B cell (primary cell): ENCODE measurements around the gene NRROS. TPM values are rescaled to one million over a fixed set of nuclear protein-coding genes. Genes with fewer than 3 reads are reported as not detected.

Source experiments
- ATAC-seq: fragments of 200-7000 bp; cut with Tn5 transposase; one replicate; pipeline ENCODE4 v1.10.0; 2021; ENCODE audit warnings: low read depth, mild to moderate bottlenecking, moderate number of reproducible peaks, moderate library complexity
- CTCF ChIA-PET: fragments of 350-600 bp; sonication (Branson Sonifier 250); formaldehyde crosslinking; loops from one replicate; lab custom pipeline; 2021; ENCODE audit warnings: antibody characterized with exemption, inconsistent platforms; lab: Charles Lee
- POLR2A ChIA-PET: fragments of 350-600 bp; sonication (Branson Sonifier 250); formaldehyde crosslinking; loops from one replicate; lab custom pipeline; 2021; ENCODE audit warnings: antibody characterized with exemption; lab: Charles Lee
- DNase-seq: peaks from one replicate; pipeline ENCODE4 v3.0.0; 2013
- H2AFZ ChIP-seq: 2 replicates; pipeline ENCODE4 v1.6.1; 2012; ENCODE audit warnings: mild to moderate bottlenecking, low read depth, low read length; ENCODE audit not compliant: insufficient read depth, poor library complexity, severe bottlenecking
- H3K27ac ChIP-seq, 2 donors: 1 replicate in 1 of 2; 2 replicates in 1 of 2; pipeline ENCODE4 v1.5.1; 2012 to 2013; ENCODE audit warnings: low read length in 2 of 2, mild to moderate bottlenecking in 2 of 2, moderate library complexity in 1 of 2
- H3K27me3 ChIP-seq, 4 experiments: fragments of 200-600 bp in 1 of 4; sonication (generic) in 1 of 4; replicated peaks in 1 of 4; 1 replicate in 2 of 4; 2 replicates in 2 of 4; pipeline versions ENCODE4 v1.6.1 to v1.7.0; 2013 to 2016; ENCODE audit warnings: low read length in 3 of 4, mild to moderate bottlenecking in 2 of 4, mixed read lengths in 1 of 4, moderate library complexity in 1 of 4; ENCODE audit not compliant: insufficient read depth in 4 of 4, control insufficient read depth in 3 of 4; ENCODE audit errors: control extremely low read depth in 1 of 4
- H3K36me3 ChIP-seq, 2 experiments: replicated peaks in 1 of 2; 1 replicate in 1 of 2; 2 replicates in 1 of 2; pipeline versions ENCODE4 v1.6.1 to v1.7.1; 2013; ENCODE audit warnings: low read length in 1 of 2; ENCODE audit not compliant: insufficient read depth in 2 of 2, control insufficient read depth in 1 of 2; ENCODE audit errors: control extremely low read depth in 1 of 2, extremely low read depth in 1 of 2
- H3K4me1 ChIP-seq, 2 donors: fragments of 200-600 bp in 1 of 2; sonication (generic) in 1 of 2; 1 replicate in 1 of 2; 2 replicates in 1 of 2; pipeline versions ENCODE4 v1.5.1 to v1.6.1; 2013 to 2017; ENCODE audit warnings: low read length in 2 of 2; ENCODE audit not compliant: control insufficient read depth in 2 of 2, insufficient read depth in 2 of 2
- H3K4me2 ChIP-seq: replicated peaks from 2 replicates; pipeline ENCODE3; 2012; ENCODE audit warnings: mild to moderate bottlenecking, low read depth, low read length; ENCODE audit not compliant: poor library complexity, severe bottlenecking
- H3K4me3 ChIP-seq, 5 experiments: fragments of 200-600 bp in 1 of 5; sonication (generic) in 1 of 5; 1 replicate in 3 of 5; 2 replicates in 2 of 5; pipeline versions ENCODE4 v1.5.1 to v1.7.0; 2011 to 2016; ENCODE audit warnings: low read length in 4 of 5, mild to moderate bottlenecking in 4 of 5, low read depth in 2 of 5, control low read depth in 1 of 5, moderate library complexity in 1 of 5; ENCODE audit not compliant: insufficient read depth in 1 of 5; ENCODE audit errors: control extremely low read depth in 1 of 5, extremely low read depth in 1 of 5
- H3K79me2 ChIP-seq: fragments of 200-600 bp; sonication (generic); one replicate; pipeline ENCODE4 v1.6.0; 2016; ENCODE audit warnings: low read length; ENCODE audit not compliant: control insufficient read depth, insufficient read depth
- H3K9ac ChIP-seq: fragments of 200-600 bp; sonication (generic); 2 replicates; pipeline ENCODE4 v1.6.1; 2017; ENCODE audit warnings: mild to moderate bottlenecking, low read length, moderate library complexity
- H3K9me3 ChIP-seq, 3 donors: one replicate each; pipeline versions ENCODE4 v1.6.1 to v1.7.1; 2013; ENCODE audit warnings: low read length in 2 of 3; ENCODE audit not compliant: control insufficient read depth in 2 of 3, insufficient read depth in 1 of 3; ENCODE audit errors: control extremely low read depth in 1 of 3
- H4K20me1 ChIP-seq: 2 replicates; pipeline ENCODE4 v1.6.0; 2012; ENCODE audit warnings: mild to moderate bottlenecking, low read length; ENCODE audit not compliant: insufficient read depth, control insufficient read depth, poor library complexity, severe bottlenecking
- H3K27ac Mint-ChIP-seq: one replicate; pipeline ENCODE4 v1.8.0; 2021; ENCODE audit warnings: mixed read lengths
- H3K27me3 Mint-ChIP-seq: one replicate; pipeline ENCODE4 v1.8.0; 2021; ENCODE audit warnings: mixed read lengths
- H3K4me1 Mint-ChIP-seq: one replicate; pipeline ENCODE4 v1.8.0; 2021; ENCODE audit warnings: mixed read lengths
- H3K4me3 Mint-ChIP-seq: one replicate; pipeline ENCODE4 v1.8.0; 2021; ENCODE audit warnings: mixed read lengths
- H3K9me3 Mint-ChIP-seq: one replicate; pipeline ENCODE4 v1.8.0; 2022; ENCODE audit warnings: mixed read lengths; ENCODE audit not compliant: insufficient read depth
- EZH2 ChIP-seq: IDR thresholded peaks from 2 replicates; pipeline ENCODE4 v1.6.1; 2012; ENCODE audit warnings: borderline replicate concordance, low read depth, mild to moderate bottlenecking, moderate library complexity, low read length; ENCODE audit not compliant: insufficient read depth, poor library complexity, severe bottlenecking
- WGBS: methylation state at CpG from one replicate; pipeline ENCODE4 v1.1.5; 2013; ENCODE audit warnings: missing lambda C conversion rate; ENCODE audit not compliant: insufficient coverage; 5-methylcytosine and 5-hydroxymethylcytosine counted together
- intact Hi-C: fragments of 100-400 bp; cut with micrococcal nuclease; formaldehyde crosslinking; loops from one replicate; pipeline ENCODE4 v1.10.0; 2022
- polyA plus RNA-seq: library from polyadenylated mRNA; depleted of rRNA; stranded (reverse); fragments of >200 nt; gene quantifications from 2 replicates; pipeline ENCODE4 v1.2.3, GENCODE V29; 2012
- total RNA-seq, 2 donors: library from RNA; stranded (reverse); fragments of 120-200 nt in 1 of 2; gene quantifications; 1 replicate in 1 of 2; 2 replicates in 1 of 2; pipeline versions ENCODE4 v1.2.3 to v1.2.4, GENCODE V29; 2013 to 2022
- TF ChIP-seq, protein P1 (sequence below): fragments of 200-600 bp; IDR thresholded peaks from one replicate; pipeline ENCODE4 v1.8.0; 2022; ENCODE audit warnings: antibody characterized with exemption, mild to moderate bottlenecking

The NRROS gene
- total and polyA plus RNA-seq, 2 donors (not counting 1 experiment from before 2014, with no cell fraction given), result 40.1 to 87.9 TPM

DNA sequence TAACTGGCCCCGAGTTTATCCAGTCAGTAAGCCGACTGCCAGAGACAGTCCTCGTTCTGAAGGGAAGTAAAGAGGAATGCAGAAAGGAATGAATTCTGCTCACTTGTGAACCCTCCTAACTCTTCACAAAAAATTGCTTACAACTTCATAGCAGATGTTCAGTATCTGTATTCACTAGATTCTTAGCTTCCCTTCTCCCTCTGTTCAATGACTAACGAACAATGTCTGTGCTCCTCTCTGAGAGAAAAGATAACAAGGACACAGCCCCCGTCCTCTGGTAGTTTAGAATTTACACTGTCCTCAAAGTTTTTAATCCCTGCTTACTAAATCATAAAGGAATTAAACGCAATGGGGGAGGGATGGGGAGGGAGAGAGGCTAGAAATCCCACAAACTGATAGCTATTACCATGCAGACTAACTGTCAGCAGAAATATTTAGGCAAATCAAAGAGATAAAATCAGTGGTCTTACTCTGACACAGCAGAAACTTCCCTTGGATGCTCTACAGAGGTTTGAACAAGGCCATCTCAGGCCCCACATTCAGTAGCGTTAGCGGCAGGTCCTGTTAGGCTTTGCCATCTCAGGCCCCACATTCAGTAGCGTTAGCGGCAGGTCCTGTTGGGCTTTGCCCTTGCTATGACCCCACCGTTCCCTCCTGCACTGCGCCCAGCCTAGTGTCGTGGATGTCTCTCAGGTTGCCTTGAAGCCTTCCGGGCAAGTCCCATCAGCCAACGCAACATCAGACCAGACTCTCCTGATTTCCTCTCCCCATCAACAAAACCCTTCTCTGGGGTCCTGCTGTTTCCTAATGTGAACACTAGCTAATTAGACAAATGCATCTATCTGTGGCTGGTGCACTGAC lies 23.4 kb downstream of the NRROS start:
- no peak overlapping the region for H3K27ac ChIP-seq
- H3K27me3 ChIP-seq, result no peaks in the 10 kb centered on the region
- H3K9me3 ChIP-seq, result no peaks in the 10 kb centered on the region
- POLR2A ChIA-PET, result no interaction called here
- no peak for TF ChIP-seq EZH2
- TF ChIP-seq, protein P1, sequence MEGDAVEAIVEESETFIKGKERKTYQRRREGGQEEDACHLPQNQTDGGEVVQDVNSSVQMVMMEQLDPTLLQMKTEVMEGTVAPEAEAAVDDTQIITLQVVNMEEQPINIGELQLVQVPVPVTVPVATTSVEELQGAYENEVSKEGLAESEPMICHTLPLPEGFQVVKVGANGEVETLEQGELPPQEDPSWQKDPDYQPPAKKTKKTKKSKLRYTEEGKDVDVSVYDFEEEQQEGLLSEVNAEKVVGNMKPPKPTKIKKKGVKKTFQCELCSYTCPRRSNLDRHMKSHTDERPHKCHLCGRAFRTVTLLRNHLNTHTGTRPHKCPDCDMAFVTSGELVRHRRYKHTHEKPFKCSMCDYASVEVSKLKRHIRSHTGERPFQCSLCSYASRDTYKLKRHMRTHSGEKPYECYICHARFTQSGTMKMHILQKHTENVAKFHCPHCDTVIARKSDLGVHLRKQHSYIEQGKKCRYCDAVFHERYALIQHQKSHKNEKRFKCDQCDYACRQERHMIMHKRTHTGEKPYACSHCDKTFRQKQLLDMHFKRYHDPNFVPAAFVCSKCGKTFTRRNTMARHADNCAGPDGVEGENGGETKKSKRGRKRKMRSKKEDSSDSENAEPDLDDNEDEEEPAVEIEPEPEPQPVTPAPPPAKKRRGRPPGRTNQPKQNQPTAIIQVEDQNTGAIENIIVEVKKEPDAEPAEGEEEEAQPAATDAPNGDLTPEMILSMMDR, result no peak
- H4K20me1 ChIP-seq, result no peaks in the 10 kb centered on the region
- WGBS, result 95% methylated on average over 12 of the region's 15 CpGs
- H3K9me3 Mint-ChIP-seq, result no peaks in the 10 kb centered on the region
- CTCF ChIA-PET, result interaction anchor here (0.6 to 1.4 kb wide), 5 partner anchors 14 to 54 kb away, joined by 3 to 7 read pairs (median 4); no protein-coding TSS in a partner anchor
- H3K79me2 ChIP-seq, result peaks cover 3% of the 10 kb centered on the region
- no peak overlapping the region for H3K9ac ChIP-seq
- ATAC-seq (no peak), DNase-seq (no peak)
- peaks cover 0 to 4% of the 10 kb centered on the region in 2 donors for H3K4me1 ChIP-seq
- no peak overlapping the region for H3K4me3 ChIP-seq
- intact Hi-C loops, result no loop called here
- H3K27me3 Mint-ChIP-seq, result no peaks in the 10 kb centered on the region
- no peak overlapping the region for H3K4me3 Mint-ChIP-seq
- H3K4me1 Mint-ChIP-seq, result peaks cover 16% of the 10 kb centered on the region
- no peak overlapping the region for H2AFZ ChIP-seq
- no peak overlapping the region for H3K4me2 ChIP-seq
- peaks cover 0 to 32% of the 10 kb centered on the region in 2 experiments for H3K36me3 ChIP-seq
- peak overlapping the region; percentile 21 for H3K27ac Mint-ChIP-seq
